Bronchial epithelial cell (primary cell): Measurements from ENCODE around the gene PLA1A. TPM values are rescaled to one million over a fixed set of nuclear protein-coding genes. Genes with fewer than 3 reads are reported as not detected.

Experiments used
- DNase-seq: peaks from one replicate; pipeline ENCODE4 v3.0.0-alpha.2; 2010; ENCODE audit warnings: low read depth
- FAIRE-seq: peaks from 2 replicates; lab custom pipeline; 2011; peaks lifted over from hg19 to GRCh38; lab: Jason Lieb, UNC
- H3K27me3 ChIP-seq: 2 replicates; pipeline ENCODE4 v1.5.1; 2011; ENCODE audit warnings: low read length; ENCODE audit not compliant: control insufficient read depth, insufficient read depth
- H3K36me3 ChIP-seq: 2 replicates; pipeline ENCODE4 v1.5.1; 2011; ENCODE audit warnings: low read length; ENCODE audit not compliant: control insufficient read depth, insufficient read depth
- H3K4me3 ChIP-seq: 2 replicates; pipeline ENCODE4 v1.5.1; 2011; ENCODE audit warnings: mild to moderate bottlenecking, low read depth, low read length, control low read depth
- total RNA-seq: library from RNA; depleted of rRNA; stranded (reverse); fragments of >200 nt; gene quantifications from 2 replicates; pipeline ENCODE4 v1.2.1, GENCODE V29; 2014
- TF ChIP-seq, protein P1 (sequence below): IDR thresholded peaks from 2 replicates; pipeline ENCODE4 v1.5.1; 2011; ENCODE audit warnings: mild to moderate bottlenecking, moderate library complexity, low read length, control low read depth, inconsistent platforms; ENCODE audit not compliant: insufficient read depth, severe bottlenecking

PLA1A gene
- total RNA-seq, 1 donor from 2014 or later: not detected

DNA sequence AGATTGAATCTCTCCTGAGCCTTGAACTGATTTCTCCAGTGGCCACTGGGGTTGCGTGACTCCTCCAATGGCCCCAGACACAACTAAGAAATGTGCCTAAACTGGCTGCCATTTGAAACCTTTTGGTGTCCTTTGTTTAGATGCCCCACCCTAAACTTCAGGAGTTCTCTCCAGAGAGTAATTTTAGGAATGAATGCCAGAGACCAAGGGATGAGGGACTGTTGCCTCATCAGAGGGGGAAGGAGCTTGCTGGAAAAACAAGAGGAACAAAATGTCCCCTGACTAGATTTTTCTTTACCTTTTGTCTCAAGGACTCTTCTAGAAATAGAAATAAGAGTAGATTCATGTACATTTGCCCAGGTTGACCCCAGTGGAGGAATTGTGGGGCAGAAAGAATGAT is 26.5 kb upstream of the PLA1A start:
- no peaks in the 10 kb centered on the region for H3K27me3 ChIP-seq
- DNase-seq (no peak), FAIRE-seq (no peak)
- H3K36me3 ChIP-seq: no peaks in the 10 kb centered on the region
- TF ChIP-seq, protein P1, sequence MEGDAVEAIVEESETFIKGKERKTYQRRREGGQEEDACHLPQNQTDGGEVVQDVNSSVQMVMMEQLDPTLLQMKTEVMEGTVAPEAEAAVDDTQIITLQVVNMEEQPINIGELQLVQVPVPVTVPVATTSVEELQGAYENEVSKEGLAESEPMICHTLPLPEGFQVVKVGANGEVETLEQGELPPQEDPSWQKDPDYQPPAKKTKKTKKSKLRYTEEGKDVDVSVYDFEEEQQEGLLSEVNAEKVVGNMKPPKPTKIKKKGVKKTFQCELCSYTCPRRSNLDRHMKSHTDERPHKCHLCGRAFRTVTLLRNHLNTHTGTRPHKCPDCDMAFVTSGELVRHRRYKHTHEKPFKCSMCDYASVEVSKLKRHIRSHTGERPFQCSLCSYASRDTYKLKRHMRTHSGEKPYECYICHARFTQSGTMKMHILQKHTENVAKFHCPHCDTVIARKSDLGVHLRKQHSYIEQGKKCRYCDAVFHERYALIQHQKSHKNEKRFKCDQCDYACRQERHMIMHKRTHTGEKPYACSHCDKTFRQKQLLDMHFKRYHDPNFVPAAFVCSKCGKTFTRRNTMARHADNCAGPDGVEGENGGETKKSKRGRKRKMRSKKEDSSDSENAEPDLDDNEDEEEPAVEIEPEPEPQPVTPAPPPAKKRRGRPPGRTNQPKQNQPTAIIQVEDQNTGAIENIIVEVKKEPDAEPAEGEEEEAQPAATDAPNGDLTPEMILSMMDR: no peak
- no peak overlapping the region for H3K4me3 ChIP-seq

DNA sequence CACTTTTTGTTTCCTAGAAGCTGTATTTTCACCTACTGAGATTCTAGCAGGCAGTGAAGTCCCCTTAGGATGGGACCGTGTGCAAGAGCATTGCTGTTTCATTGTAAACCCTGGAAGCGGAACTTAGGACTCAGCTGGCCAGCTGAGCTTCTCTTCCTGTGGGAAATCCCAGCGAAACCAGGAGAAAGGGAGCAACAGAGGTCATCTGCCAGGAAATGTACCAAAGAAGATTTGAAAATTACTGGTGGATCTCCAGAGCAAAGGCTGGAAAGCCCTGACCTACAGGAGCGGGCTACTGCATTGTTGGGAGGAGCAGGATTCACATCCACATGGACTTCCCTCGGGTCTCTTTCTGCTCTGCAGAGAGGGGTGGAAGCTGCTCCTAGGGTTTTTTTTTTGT is 26.0 kb upstream of the PLA1A start:
- FAIRE-seq (no peak), DNase-seq (no peak)
- TF ChIP-seq, protein P1: no peak
- Histone ChIP-seq H3K4me3 (no peak overlapping the region), H3K36me3 (no peaks in the 10 kb centered on the region), H3K27me3 (no peaks in the 10 kb centered on the region)

DNA sequence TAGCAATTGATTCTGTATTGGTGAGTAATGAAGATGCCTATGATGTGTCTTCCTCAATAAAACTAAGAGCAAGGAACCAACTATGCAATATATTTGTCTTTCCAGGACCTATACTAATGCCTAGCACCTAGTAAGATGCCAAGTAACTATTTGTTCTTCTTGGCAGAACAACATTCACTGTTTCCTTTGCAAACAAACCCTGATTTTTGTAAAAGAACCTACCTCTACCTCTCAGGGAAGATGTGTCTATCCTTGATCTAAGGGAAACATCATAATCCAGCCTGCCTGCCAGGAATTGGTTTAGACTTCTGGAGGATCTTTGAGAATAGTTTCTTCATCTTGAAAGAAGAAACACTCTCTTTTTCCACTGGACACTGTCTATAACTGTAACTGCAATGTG is 22.2 kb upstream of the PLA1A start:
- FAIRE-seq (no peak), DNase-seq (no peak)
- H3K27me3 ChIP-seq: no peaks in the 10 kb centered on the region
- H3K36me3 ChIP-seq: no peaks in the 10 kb centered on the region
- no peak overlapping the region for H3K4me3 ChIP-seq
- TF ChIP-seq, protein P1: no peak

DNA sequence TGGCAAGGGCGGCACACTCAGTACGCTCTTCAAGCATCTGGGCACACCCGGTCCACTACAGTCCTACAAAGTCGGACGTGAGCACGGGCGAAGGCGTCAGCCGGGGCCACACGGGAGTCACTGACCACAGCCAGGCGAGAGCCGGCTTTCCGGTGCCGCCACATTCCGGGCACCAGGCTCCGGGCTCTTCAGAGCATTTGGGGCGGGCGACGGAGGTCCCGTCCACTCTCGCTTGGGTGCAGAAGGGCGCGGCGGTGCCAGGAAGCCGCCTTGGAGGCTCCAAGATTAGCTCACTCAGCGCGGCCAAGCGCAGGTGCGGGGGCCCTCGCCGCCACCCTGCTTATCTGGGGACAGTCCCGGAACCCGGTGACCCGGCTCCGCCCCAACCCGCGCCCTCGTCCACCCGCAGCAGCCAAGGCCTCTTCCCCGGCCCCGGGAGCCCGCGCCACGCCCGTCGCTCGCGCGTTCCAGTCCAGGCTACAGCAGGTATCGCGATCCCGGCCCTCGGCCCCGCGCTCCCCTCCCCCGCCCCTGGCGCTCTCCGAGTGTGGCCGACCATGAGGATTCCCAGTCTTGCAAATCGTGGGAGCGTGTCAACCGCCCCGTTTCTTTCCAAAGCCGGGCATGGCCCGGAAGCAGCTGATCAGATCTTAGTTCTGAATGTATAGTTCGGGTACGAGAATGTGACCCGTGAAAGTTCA is 18.2 kb upstream of the PLA1A start, which contains the start of gene ADPRH:
ADPRH (plus strand) TSS at position 127 of the 701 bp plus-strand sequence. CDS start 2,678 bp downstream, outside the sequence.
- H3K27me3 ChIP-seq: no peaks in the 10 kb centered on the region
- TF ChIP-seq, protein P1: no peak
- FAIRE-seq: no peak
- no peaks in the 10 kb centered on the region for H3K36me3 ChIP-seq
- peak; percentile 52 for DNase-seq
- peak within 1 kb of the TSS; percentile 59 for H3K4me3 ChIP-seq

DNA sequence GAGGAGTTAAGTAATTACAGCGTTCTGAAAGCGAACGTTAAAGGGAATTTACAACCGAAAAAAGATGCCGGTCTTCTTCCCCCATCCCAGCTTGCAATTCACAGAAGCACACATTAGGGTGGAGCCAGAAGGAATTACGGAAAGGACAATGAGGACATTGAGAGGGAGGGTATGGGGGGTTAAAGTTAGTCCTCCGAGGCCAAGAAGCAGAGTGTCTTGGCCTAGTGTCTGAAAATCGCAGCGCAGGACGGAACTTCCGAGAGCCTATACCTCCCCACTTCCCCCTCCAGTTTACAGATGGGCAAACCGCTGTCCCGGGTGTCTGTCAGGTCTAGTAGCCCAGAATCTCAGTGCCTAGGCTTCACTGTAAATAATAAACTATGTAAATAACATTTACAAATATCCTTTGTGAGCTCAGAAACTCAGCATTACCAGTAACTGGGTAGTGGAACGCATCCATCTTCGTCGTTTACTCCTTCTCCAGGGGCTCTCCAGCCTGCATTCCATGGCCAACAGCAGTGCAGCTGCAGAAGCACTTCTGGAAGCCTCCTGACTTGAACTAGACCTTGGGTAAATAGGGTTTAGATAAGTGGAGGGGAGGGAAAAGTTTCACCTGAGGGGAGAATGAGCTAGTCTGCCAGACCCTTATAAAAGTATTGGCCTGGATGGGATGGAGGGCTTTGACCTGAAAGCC is 17.5 kb upstream of the PLA1A start:
- FAIRE-seq: no peak
- DNase-seq: no peak
- Histone ChIP-seq H3K36me3 (no peaks in the 10 kb centered on the region), H3K27me3 (no peaks in the 10 kb centered on the region), H3K4me3 (peak overlapping the region; percentile 59)
- TF ChIP-seq, protein P1: no peak
